Mesenchymal stem cell (in vitro differentiated cells and primary cell): ENCODE results near the gene LMO2.
"Not testable (repeated sequence)": the region's sequence is repeated elsewhere in the genome, so short reads cannot be mapped to it uniquely, and the experiment has no call there.

Source experiments
- DNase-seq: peaks from one replicate; pipeline ENCODE4 v3.0.0-alpha.2; 2013
- H2AFZ ChIP-seq: one replicate; pipeline ENCODE4 v1.6.1; 2013; ENCODE audit warnings: low read depth, mild to moderate bottlenecking, control low read depth, inconsistent platforms, low read length, moderate library complexity
- H2AK5ac ChIP-seq: 2 replicates; pipeline ENCODE4 v1.6.1; 2013; ENCODE audit warnings: low read length, moderate library complexity, mild to moderate bottlenecking, inconsistent platforms; ENCODE audit not compliant: severe bottlenecking
- H2BK120ac ChIP-seq: one replicate; pipeline ENCODE4 v1.6.1; 2013; ENCODE audit warnings: low read depth, mild to moderate bottlenecking, inconsistent platforms, low read length, moderate library complexity
- H2BK12ac ChIP-seq, 2 experiments: one replicate each; pipeline ENCODE4 v1.6.1; 2013; ENCODE audit warnings: inconsistent platforms in 2 of 2, low read length in 2 of 2, mild to moderate bottlenecking in 2 of 2, moderate library complexity in 2 of 2, control low read depth in 1 of 2
- H2BK15ac ChIP-seq: one replicate; pipeline ENCODE4 v1.6.1; 2013; ENCODE audit warnings: mild to moderate bottlenecking, low read depth, inconsistent platforms; ENCODE audit not compliant: poor library complexity, severe bottlenecking
- H2BK5ac ChIP-seq: 2 replicates; pipeline ENCODE4 v1.6.1; 2013; ENCODE audit warnings: low read depth, mild to moderate bottlenecking, low read length, control low read depth, inconsistent platforms; ENCODE audit not compliant: poor library complexity, severe bottlenecking
- H3K14ac ChIP-seq, 2 experiments: one replicate each; pipeline ENCODE4 v1.6.1; 2013; ENCODE audit warnings: inconsistent platforms in 2 of 2, low read length in 2 of 2, control low read depth in 1 of 2, mild to moderate bottlenecking in 1 of 2, moderate library complexity in 1 of 2
- H3K18ac ChIP-seq, 2 experiments: one replicate each; pipeline ENCODE4 v1.6.1; 2013; ENCODE audit warnings: inconsistent platforms in 2 of 2, low read length in 2 of 2, control low read depth in 1 of 2, low read depth in 1 of 2, mild to moderate bottlenecking in 1 of 2
- H3K23ac ChIP-seq, 2 experiments: one replicate each; pipeline ENCODE4 v1.6.1; 2013; ENCODE audit warnings: inconsistent platforms in 2 of 2, low read length in 2 of 2, mild to moderate bottlenecking in 2 of 2, moderate library complexity in 2 of 2, control low read depth in 1 of 2
- H3K27ac ChIP-seq: 2 replicates; pipeline ENCODE4 v1.5.1; 2013; ENCODE audit warnings: mild to moderate bottlenecking, moderate library complexity, low read length, control low read depth, inconsistent platforms; ENCODE audit not compliant: poor library complexity, severe bottlenecking
- H3K27me3 ChIP-seq, 2 experiments: 2 replicates each; pipeline versions ENCODE4 v1.6.1 to v1.7.0; 2013; ENCODE audit warnings: low read length in 2 of 2, mild to moderate bottlenecking in 2 of 2, moderate library complexity in 2 of 2, control low read depth in 1 of 2, inconsistent platforms in 1 of 2; ENCODE audit not compliant: control insufficient read depth in 1 of 2, insufficient read depth in 1 of 2
- H3K36me3 ChIP-seq, 2 experiments: 2 replicates each; pipeline versions ENCODE4 v1.6.1 to v1.7.0; 2013; ENCODE audit warnings: low read length in 2 of 2, control low read depth in 1 of 2, inconsistent platforms in 1 of 2, low read depth in 1 of 2, mild to moderate bottlenecking in 1 of 2; ENCODE audit not compliant: insufficient read depth in 2 of 2, control insufficient read depth in 1 of 2
- H3K4ac ChIP-seq, 2 experiments: one replicate each; pipeline ENCODE4 v1.6.1; 2013; ENCODE audit warnings: inconsistent platforms in 2 of 2, low read length in 2 of 2, mild to moderate bottlenecking in 2 of 2, moderate library complexity in 2 of 2, control low read depth in 1 of 2, low read depth in 1 of 2
- H3K4me1 ChIP-seq: 2 replicates; pipeline ENCODE4 v1.6.1; 2013; ENCODE audit warnings: low read depth, low read length, control low read depth; ENCODE audit not compliant: control insufficient read depth, insufficient read depth
- H3K4me2 ChIP-seq: 2 replicates; pipeline ENCODE4 v1.6.1; 2013; ENCODE audit warnings: low read length, mild to moderate bottlenecking, inconsistent platforms; ENCODE audit not compliant: poor library complexity, severe bottlenecking
- H3K4me3 ChIP-seq, 2 experiments: 2 replicates each; pipeline versions ENCODE4 v1.5.1 to v1.7.0; 2013; ENCODE audit warnings: low read length in 2 of 2, mild to moderate bottlenecking in 2 of 2, control low read depth in 1 of 2, low read depth in 1 of 2; ENCODE audit not compliant: insufficient read depth in 1 of 2
- H3K79me1 ChIP-seq: replicated peaks from 2 replicates; pipeline ENCODE4 v1.6.1; 2013; ENCODE audit warnings: mild to moderate bottlenecking, control low read depth, low read length, inconsistent platforms; ENCODE audit not compliant: poor library complexity, severe bottlenecking
- H3K9ac ChIP-seq: 2 replicates; pipeline ENCODE4 v1.7.0; 2013; ENCODE audit warnings: mild to moderate bottlenecking, low read length, moderate library complexity
- H3K9me3 ChIP-seq: 2 replicates; pipeline ENCODE4 v1.7.0; 2013; ENCODE audit warnings: mild to moderate bottlenecking, low read length; ENCODE audit not compliant: control insufficient read depth
- H4K8ac ChIP-seq: one replicate; pipeline ENCODE4 v1.6.1; 2013; ENCODE audit warnings: inconsistent platforms, mild to moderate bottlenecking, low read length, moderate library complexity
- H4K91ac ChIP-seq: one replicate; pipeline ENCODE4 v1.6.1; 2013; ENCODE audit warnings: mild to moderate bottlenecking, low read length, inconsistent platforms
- WGBS: methylation state at CpG from one replicate; pipeline ENCODE4 v1.1.7; 2013; ENCODE audit warnings: mixed read lengths; 5-methylcytosine and 5-hydroxymethylcytosine counted together

Gene LMO2

DNA sequence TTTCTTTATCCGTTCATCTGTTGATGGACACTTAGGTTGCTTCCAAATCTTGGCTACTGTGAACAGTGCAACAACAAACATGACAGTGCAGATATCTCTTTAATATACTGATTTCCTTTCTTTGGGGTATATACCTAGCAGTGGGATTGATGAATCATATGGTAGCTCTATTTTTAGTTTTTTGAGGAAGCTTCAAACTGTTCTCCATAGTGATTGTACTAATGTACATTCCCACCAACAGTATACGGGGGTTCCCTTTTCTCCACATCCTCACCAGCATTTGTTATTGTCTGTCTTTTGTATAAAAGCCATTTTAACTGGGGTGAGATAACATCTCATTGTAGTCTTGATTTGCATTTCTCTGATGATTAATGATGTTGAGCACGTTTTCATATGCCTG lies 68.9 kb downstream of the LMO2 start:
- not testable (repeated sequence) for H2BK120ac ChIP-seq, H2AK5ac ChIP-seq, DNase-seq, H3K36me3 ChIP-seq, H3K9ac ChIP-seq, H3K4ac ChIP-seq, H2AFZ ChIP-seq, H3K18ac ChIP-seq, H3K14ac ChIP-seq, H4K8ac ChIP-seq, H2BK12ac ChIP-seq, H4K91ac ChIP-seq, H3K27ac ChIP-seq, H2BK5ac ChIP-seq, H3K4me2 ChIP-seq, H2BK15ac ChIP-seq, H3K79me1 ChIP-seq, H3K4me1 ChIP-seq, H3K23ac ChIP-seq, H3K4me3 ChIP-seq, H3K9me3 ChIP-seq
- no CpG with 5 or more reads among the region's 3 CpGs for WGBS
- peaks cover 52 to 73% of the 10 kb centered on the region in 2 experiments for H3K27me3 ChIP-seq

- H4K91ac ChIP-seq = no peak overlapping the region
- no peak overlapping the region for H3K4me2 ChIP-seq
- WGBS = 70% methylated on average over 16 of the region's 16 CpGs
- no peak overlapping the region for H3K9ac ChIP-seq
- no peak overlapping the region for H2BK15ac ChIP-seq
- no peak overlapping the region for H3K18ac ChIP-seq
- H3K36me3 ChIP-seq = no peaks in the 10 kb centered on the region
- no peak for DNase-seq
- no peak overlapping the region for H3K27ac ChIP-seq
- no peaks in the 10 kb centered on the region for H3K4me1 ChIP-seq
- H2AK5ac ChIP-seq = no peak overlapping the region
- H2BK120ac ChIP-seq = no peak overlapping the region
- no peaks in the 10 kb centered on the region for H3K9me3 ChIP-seq
- H3K79me1 ChIP-seq = no peaks in the 10 kb centered on the region
- H2AFZ ChIP-seq = no peak overlapping the region
- H3K4me3 ChIP-seq = no peak overlapping the region
- H3K4ac ChIP-seq = no peak overlapping the region
- H3K23ac ChIP-seq = no peak overlapping the region
- no peak overlapping the region for H2BK12ac ChIP-seq
- H3K27me3 ChIP-seq = peaks cover 71 to 86% of the 10 kb centered on the region in 2 experiments
- no peak overlapping the region for H4K8ac ChIP-seq
- H3K14ac ChIP-seq = no peak overlapping the region
- no peak overlapping the region for H2BK5ac ChIP-seq
These were observed 72.4 kb downstream of the LMO2 start for GRCh38 chr11:33819278-33820035.
